Lower lobe of right lung (tissue), 2 donors: Measurements from ENCODE around the gene SIGMAR1. TPM values are rescaled to one million over a fixed set of nuclear protein-coding genes. Genes with fewer than 3 reads are reported as not detected.

ENCODE experiments used
- ATAC-seq, 2 donors: fragments of 200-7000 bp; cut with Tn5 transposase; one replicate each; pipeline ENCODE4 v1.9.1; 2020 to 2022; ENCODE audit warnings: mild to moderate bottlenecking in 2 of 2, moderate library complexity in 2 of 2
- DNase-seq: peaks from one replicate; pipeline ENCODE4 v3.0.0-alpha.2; 2020
- H3K27ac ChIP-seq: fragments of 200-600 bp; one replicate; pipeline ENCODE4 v1.8.0; 2022
- H3K27me3 ChIP-seq: fragments of 200-600 bp; one replicate; pipeline ENCODE4 v1.8.0; 2022; ENCODE audit warnings: low read depth
- H3K36me3 ChIP-seq: fragments of 200-600 bp; one replicate; pipeline ENCODE4 v1.8.0; 2022; ENCODE audit warnings: mild to moderate bottlenecking
- H3K4me1 ChIP-seq: fragments of 200-600 bp; one replicate; pipeline ENCODE4 v1.8.0; 2022
- H3K4me3 ChIP-seq: fragments of 200-600 bp; one replicate; pipeline ENCODE4 v1.8.0; 2022; ENCODE audit warnings: mild to moderate bottlenecking
- H3K9me3 ChIP-seq: fragments of 200-600 bp; one replicate; pipeline ENCODE4 v1.8.0; 2022
- CTCF ChIP-seq: fragments of 200-600 bp; IDR thresholded peaks from one replicate; pipeline ENCODE4 v1.8.0; 2022; ENCODE audit warnings: antibody characterized with exemption, mild to moderate bottlenecking
- intact Hi-C: fragments of 100-400 bp; cut with DNase I; formaldehyde crosslinking; loops from one replicate; pipeline ENCODE4 v1.11.0; 2022
- total RNA-seq: library from RNA; stranded (reverse); fragmentation: NEBNext Ultra II Directional; extraction: Animal tissue kit (Norgen Biotek cat#: 25700); gene quantifications from one replicate; pipeline ENCODE4 v1.2.1, GENCODE V29; 2021
- donor health status: DM: no; HTN: yes; CAD: no; lungs with severe emphysema.

Gene SIGMAR1
- total RNA-seq, 1 donor from 2014 or later = 35.0 TPM

GRCh38 chr9:34585946-34586669, 51.5 kb downstream of the SIGMAR1 start:
- Histone ChIP-seq H3K4me1 (peaks cover 19% of the 10 kb centered on the region), H3K27me3 (peaks cover 80% of the 10 kb centered on the region)

GRCh38 chr9:34584970-34585369, 52.6 kb downstream of the SIGMAR1 start:
- ATAC-seq = no peak

More at GRCh38 chr9:34585946-34586669, 51.5 kb downstream of the SIGMAR1 start:
- DNase-seq (no peak), ATAC-seq (no peak)
- no peaks in the 10 kb centered on the region for H3K9me3 ChIP-seq
- TF ChIP-seq CTCF = no peak
- no peak overlapping the region for H3K27ac ChIP-seq
- no peak overlapping the region for H3K4me3 ChIP-seq
- intact Hi-C loops = no loop called here
- no peaks in the 10 kb centered on the region for H3K36me3 ChIP-seq

More at GRCh38 chr9:34584970-34585369, 52.6 kb downstream of the SIGMAR1 start:
- Histone ChIP-seq H3K9me3 (no peaks in the 10 kb centered on the region), H3K4me1 (peaks cover 8% of the 10 kb centered on the region), H3K27ac (no peak overlapping the region), H3K4me3 (no peak overlapping the region), H3K27me3 (peaks cover 77% of the 10 kb centered on the region), H3K36me3 (no peaks in the 10 kb centered on the region)
- intact Hi-C loops = no loop called here
- DNase-seq = no peak
- TF ChIP-seq CTCF = no peak

Other genes starting within 250 kb of the SIGMAR1 start
- 24.5 TPM for gene FAM219A, start 179.2 kb downstream of the SIGMAR1 start, total RNA-seq
- 13.5 TPM for gene DNAI1, start 179.0 kb downstream of the SIGMAR1 start, total RNA-seq
- gene ENHO, start 114.8 kb downstream of the SIGMAR1 start, total RNA-seq = 0.59 TPM
- gene CNTFR, start 48.1 kb downstream of the SIGMAR1 start, total RNA-seq = 2.5 TPM
- gene RPP25L, start 25.7 kb downstream of the SIGMAR1 start, total RNA-seq = 16.5 TPM
- 72.2 TPM for gene DCTN3, start 17.3 kb downstream of the SIGMAR1 start, total RNA-seq
- not detected for gene ARID3C, start 8.7 kb downstream of the SIGMAR1 start, total RNA-seq
- gene GALT, start 8.9 kb upstream of the SIGMAR1 start, total RNA-seq = 51.3 TPM
- gene IL11RA, start 14.4 kb upstream of the SIGMAR1 start, total RNA-seq = 25.7 TPM
- not detected for gene CCL27, start 24.9 kb upstream of the SIGMAR1 start, total RNA-seq
- gene CCL19, start 53.5 kb upstream of the SIGMAR1 start, total RNA-seq = 2.4 TPM
- 138 TPM for gene CCL21, start 72.3 kb upstream of the SIGMAR1 start, total RNA-seq